HepG2 (cell line): Measurements from ENCODE around the gene SACS. TPM values are rescaled to one million over a fixed set of nuclear protein-coding genes. Genes with fewer than 3 reads are reported as not detected.

Experiments used
- ATAC-seq: fragments of 200-7000 bp; cut with Tn5 transposase; 3 replicates; pipeline ENCODE4 v1.9.1; 2020; ENCODE audit warnings: mild to moderate bottlenecking, moderate library complexity
- BruUV-seq: library from RNA; stranded (reverse); fragments of 400-500 nt; replicated peaks from 2 replicates; lab custom pipeline; 2021; lab: Mats Ljungman, UMichigan
- CTCF ChIA-PET: fragments of 300-600 bp; formaldehyde crosslinking; extraction: SDS; loops from one replicate; lab custom pipeline; 2021; ENCODE audit warnings: low total read pairs, inconsistent platforms, low intra/inter-chr PET ratio; lab: Yijun Ruan, JAX
- POLR2A ChIA-PET: fragments of 350-600 bp; sonication (Branson Sonifier 250); formaldehyde crosslinking; loops from one replicate; lab custom pipeline; 2020; ENCODE audit warnings: antibody characterized with exemption, inconsistent platforms; lab: Yijun Ruan, JAX
- DNase-seq: peaks from one replicate; pipeline ENCODE4 v3.0.0-alpha.2; 2015; ENCODE audit warnings: low spot score
- FAIRE-seq: peaks from 3 replicates; lab custom pipeline; 2011; peaks lifted over from hg19 to GRCh38; lab: Jason Lieb, UNC
- H2AFZ ChIP-seq: one replicate; pipeline ENCODE4 v1.6.1; 2011; ENCODE audit warnings: low read length, inconsistent platforms
- H3K27ac ChIP-seq: fragments of 300-600 bp; 3 replicates; pipeline ENCODE4 v1.8.0; 2011; ENCODE audit warnings: mixed run types, mild to moderate bottlenecking, mixed read lengths, low read length, inconsistent platforms; ENCODE audit not compliant: insufficient read depth; ENCODE audit errors: extremely low read length
- H3K27me3 ChIP-seq, 2 experiments: fragments of 200-600 bp in 1 of 2; 2 replicates in 1 of 2; 3 replicates in 1 of 2; pipeline versions ENCODE4 v1.6.0 to v1.8.0; 2011; ENCODE audit warnings: low read length in 2 of 2, mild to moderate bottlenecking in 2 of 2, moderate library complexity in 2 of 2, inconsistent platforms in 1 of 2; ENCODE audit not compliant: insufficient read depth in 2 of 2, control insufficient read depth in 1 of 2
- H3K36me3 ChIP-seq, 2 experiments: fragments of 200-600 bp in 1 of 2; replicated peaks in 1 of 2; 2 replicates in 1 of 2; 3 replicates in 1 of 2; pipeline versions ENCODE4 v1.5.1 to v1.8.0; 2011; ENCODE audit warnings: low read length in 2 of 2, inconsistent platforms in 1 of 2; ENCODE audit not compliant: insufficient read depth in 2 of 2, control insufficient read depth in 1 of 2
- H3K4me1 ChIP-seq: 2 replicates; pipeline ENCODE4 v1.5.1; 2012; ENCODE audit warnings: low read length, inconsistent platforms; ENCODE audit not compliant: insufficient read depth
- H3K4me2 ChIP-seq: 2 replicates; pipeline ENCODE4 v1.6.0; 2011; ENCODE audit warnings: low read depth, low read length, inconsistent platforms
- H3K4me3 ChIP-seq, 3 experiments: fragments of 200-600 bp in 1 of 3; sonication (generic), shearing (Covaris generic) in 1 of 3; replicated peaks in 1 of 3; 2 replicates each; pipeline ENCODE4 v1.5.1; 2011 to 2016; ENCODE audit warnings: low read length in 3 of 3, inconsistent platforms in 2 of 3, low read depth in 2 of 3, mild to moderate bottlenecking in 2 of 3, control low read depth in 1 of 3, mixed read lengths in 1 of 3; ENCODE audit not compliant: insufficient read depth in 1 of 3
- H3K79me2 ChIP-seq: one replicate; pipeline ENCODE4 v1.6.1; 2011; ENCODE audit warnings: low read length, inconsistent platforms; ENCODE audit not compliant: insufficient read depth
- H3K9ac ChIP-seq: 2 replicates; pipeline ENCODE4 v1.6.0; 2011; ENCODE audit warnings: mild to moderate bottlenecking, low read depth, low read length, inconsistent platforms; ENCODE audit not compliant: insufficient read depth
- H3K9me3 ChIP-seq: 2 replicates; pipeline ENCODE4 v1.5.1; 2012; ENCODE audit warnings: mild to moderate bottlenecking, low read length
- H4K20me1 ChIP-seq: 2 replicates; pipeline ENCODE4 v1.6.0; 2011; ENCODE audit warnings: inconsistent platforms, mild to moderate bottlenecking, low read length, moderate library complexity; ENCODE audit not compliant: insufficient read depth
- ATF7 ChIP-seq, 2 experiments: fragments of 450-650 bp in 1 of 2; sonication (generic) in 1 of 2; formaldehyde crosslinking in 1 of 2; IDR thresholded peaks; 2 replicates each; pipeline versions ENCODE4 v1.4.0 to v1.6.1; 2016 to 2020; ENCODE audit warnings: antibody characterized with exemption in 1 of 2, mild to moderate bottlenecking in 1 of 2, missing genetic modification reagents in 1 of 2
- CC2D1A ChIP-seq: sonication (generic); formaldehyde crosslinking; IDR thresholded peaks from 2 replicates; pipeline ENCODE4 v1.8.1; 2023; ENCODE audit warnings: mild to moderate bottlenecking, missing genetic modification reagents
- KAT8 ChIP-seq: IDR thresholded peaks from 2 replicates; pipeline ENCODE4 v1.6.1; 2016; ENCODE audit warnings: missing genetic modification reagents, missing compliant biosample characterization
- KDM5A ChIP-seq: fragments of 200-600 bp; sonication (generic); IDR thresholded peaks from 2 replicates; pipeline ENCODE4 v1.7.0; 2018; ENCODE audit warnings: antibody characterized with exemption, mild to moderate bottlenecking, low read length, borderline replicate concordance
- KLF13 ChIP-seq: sonication (generic); formaldehyde crosslinking; IDR thresholded peaks from 2 replicates; pipeline ENCODE4 v1.4.0; 2020; ENCODE audit warnings: mild to moderate bottlenecking, missing genetic modification reagents
- MEF2D ChIP-seq: sonication (generic); formaldehyde crosslinking; IDR thresholded peaks from 2 replicates; pipeline ENCODE4 v1.5.1; 2020; ENCODE audit warnings: mild to moderate bottlenecking, missing genetic modification reagents
- ZGPAT ChIP-seq: IDR thresholded peaks from 2 replicates; pipeline ENCODE4 v1.6.1; 2016; ENCODE audit warnings: mild to moderate bottlenecking
- ZNF3 ChIP-seq: IDR thresholded peaks from 2 replicates; pipeline ENCODE4 v1.7.0; 2017; ENCODE audit warnings: inconsistent platforms
- ZNF318 ChIP-seq: sonication (generic); formaldehyde crosslinking; IDR thresholded peaks from 2 replicates; pipeline ENCODE4 v1.4.0; 2020; ENCODE audit warnings: mild to moderate bottlenecking, missing genetic modification reagents
- ZNF704 ChIP-seq: sonication (generic); formaldehyde crosslinking; IDR thresholded peaks from 2 replicates; pipeline ENCODE4 v1.8.1; 2023; ENCODE audit warnings: mild to moderate bottlenecking, inconsistent platforms, moderate library complexity, missing genetic modification reagents, borderline replicate concordance
- WGBS: methylation state at CpG from one replicate; pipeline ENCODE4 v1.1.6; 2017; ENCODE audit warnings: low lambda C conversion rate; 5-methylcytosine and 5-hydroxymethylcytosine counted together
- in situ Hi-C: cut with HindIII; loops from 2 replicates; pipeline ENCODE4 v1.10.0; 2017; ENCODE audit warnings: low pct_unique_long_range_greater_than_20kb; ENCODE audit not compliant: extremely low pct_ligation_motif_present
- intact Hi-C: fragments of 100-400 bp; cut with micrococcal nuclease; formaldehyde crosslinking; loops from one replicate; pipeline ENCODE4 v1.10.0; 2022; ENCODE audit not compliant: unreplicated experiment
- polyA plus RNA-seq, 8 experiments: library from polyadenylated mRNA; depleted of rRNA in 3 of 8; stranded (reverse) in 7 of 8; unstranded in 1 of 8; fragments of >200 nt; fragmentation: Illumina TruSeq in 4 of 8; extraction: Trizol in 4 of 8; gene quantifications; 2 replicates each; pipeline versions ENCODE4 v1.2.1 to v1.2.3, GENCODE V29; 2011 to 2016; ENCODE audit warnings: low read depth in 4 of 8, missing spikeins in 1 of 8, mixed read lengths in 1 of 8; ENCODE audit not compliant: insufficient read depth in 1 of 8
- total RNA-seq, 5 experiments: library from RNA; depleted of rRNA; stranded (reverse); fragments of >200 nt; fragmentation: Illumina TruSeq; extraction: Trizol; gene quantifications; 2 replicates each; pipeline ENCODE4 v1.2.3, GENCODE V29; 2016; ENCODE audit warnings: low read depth in 1 of 5
- TF ChIP-seq, protein P1 (sequence below): sonication (generic); formaldehyde crosslinking; IDR thresholded peaks from 2 replicates; pipeline ENCODE4 v1.4.0; 2020; ENCODE audit warnings: missing genetic modification reagents, mild to moderate bottlenecking, borderline replicate concordance

The SACS gene
- total and polyA plus RNA-seq, 2 of the 13 experiments (the other 11 are each of a cell fraction or from before 2014, with no cell fraction given): 4.0 to 15.7 TPM

DNA sequence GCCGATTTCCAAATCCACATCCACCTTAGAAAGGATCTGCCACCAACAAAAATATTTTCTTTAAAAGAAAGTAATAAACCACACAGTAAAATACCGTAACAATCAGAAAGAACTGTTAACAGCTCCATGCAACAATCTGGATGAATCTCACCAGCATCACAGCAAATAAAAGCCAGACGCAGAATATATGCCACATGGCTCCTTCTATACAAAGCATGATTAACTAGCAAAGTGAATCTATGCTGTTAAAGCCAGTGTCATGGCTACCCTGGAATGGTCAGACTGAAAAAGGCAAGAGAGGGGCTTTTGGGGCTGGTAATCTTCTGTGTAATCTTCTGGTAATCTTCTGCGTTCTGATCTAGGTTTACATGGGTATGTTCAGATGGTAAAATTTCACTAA is 81.3 kb downstream of the SACS start:
- Histone ChIP-seq H3K9ac (no peak overlapping the region), H3K4me3 (no peak overlapping the region), H3K79me2 (no peaks in the 10 kb centered on the region), H4K20me1 (no peaks in the 10 kb centered on the region), H3K4me2 (no peak overlapping the region), H2AFZ (no peak overlapping the region), H3K36me3 (peaks cover 11 to 26% of the 10 kb centered on the region in 2 experiments; a peak in 4 of 5 replicates), H3K27me3 (no peaks in the 10 kb centered on the region; a peak in 1 of 5 replicates), H3K27ac (no peak overlapping the region), H3K9me3 (no peaks in the 10 kb centered on the region), H3K4me1 (peaks cover 13% of the 10 kb centered on the region; the same call in 1 of the 2 replicates)
- POLR2A ChIA-PET: no interaction called here
- DNase-seq (no peak), ATAC-seq (no peak), FAIRE-seq (no peak)
- in situ Hi-C loops (no loop called here), intact Hi-C loops (no loop called here)
- BruUV-seq: no TSS peak
- CTCF ChIA-PET: no interaction called here
- 84% methylated on average over 4 of the region's 4 CpGs for WGBS
- TF ChIP-seq KLF13 (no peak), KAT8 (CRISPR knock-in tag) (no peak), ZNF318 (no peak), ATF7 (IDR thresholded peaks at IDR 0.05) (no peak), ATF7 (CRISPR knock-in tag; IDR thresholded peaks at IDR 0.05) (no peak), CC2D1A (CRISPR knock-in tag) (no peak), ZNF3 (CRISPR knock-in tag) (no peak), ZGPAT (CRISPR knock-in tag) (no peak), KDM5A (no peak), ZNF704 (no peak), MEF2D (CRISPR knock-in tag) (no peak)
- TF ChIP-seq, protein P1, sequence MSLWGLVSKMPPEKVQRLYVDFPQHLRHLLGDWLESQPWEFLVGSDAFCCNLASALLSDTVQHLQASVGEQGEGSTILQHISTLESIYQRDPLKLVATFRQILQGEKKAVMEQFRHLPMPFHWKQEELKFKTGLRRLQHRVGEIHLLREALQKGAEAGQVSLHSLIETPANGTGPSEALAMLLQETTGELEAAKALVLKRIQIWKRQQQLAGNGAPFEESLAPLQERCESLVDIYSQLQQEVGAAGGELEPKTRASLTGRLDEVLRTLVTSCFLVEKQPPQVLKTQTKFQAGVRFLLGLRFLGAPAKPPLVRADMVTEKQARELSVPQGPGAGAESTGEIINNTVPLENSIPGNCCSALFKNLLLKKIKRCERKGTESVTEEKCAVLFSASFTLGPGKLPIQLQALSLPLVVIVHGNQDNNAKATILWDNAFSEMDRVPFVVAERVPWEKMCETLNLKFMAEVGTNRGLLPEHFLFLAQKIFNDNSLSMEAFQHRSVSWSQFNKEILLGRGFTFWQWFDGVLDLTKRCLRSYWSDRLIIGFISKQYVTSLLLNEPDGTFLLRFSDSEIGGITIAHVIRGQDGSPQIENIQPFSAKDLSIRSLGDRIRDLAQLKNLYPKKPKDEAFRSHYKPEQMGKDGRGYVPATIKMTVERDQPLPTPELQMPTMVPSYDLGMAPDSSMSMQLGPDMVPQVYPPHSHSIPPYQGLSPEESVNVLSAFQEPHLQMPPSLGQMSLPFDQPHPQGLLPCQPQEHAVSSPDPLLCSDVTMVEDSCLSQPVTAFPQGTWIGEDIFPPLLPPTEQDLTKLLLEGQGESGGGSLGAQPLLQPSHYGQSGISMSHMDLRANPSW (CRISPR knock-in tag): no peak
